Skeletal muscle tissue (tissue), 4 donors: ENCODE data around the gene PTPRT. TPM values are rescaled to one million over a fixed set of nuclear protein-coding genes. Genes with fewer than 3 reads are reported as not detected.

ENCODE experiments used
- H3K27ac ChIP-seq: one replicate; pipeline ENCODE4 v1.7.0; 2013; ENCODE audit warnings: mild to moderate bottlenecking, low read depth, low read length, inconsistent platforms
- H3K27me3 ChIP-seq, 3 donors: one replicate each; pipeline ENCODE4 v1.7.0; 2013; ENCODE audit warnings: low read length in 3 of 3; ENCODE audit not compliant: control insufficient read depth in 3 of 3, insufficient read depth in 3 of 3
- H3K36me3 ChIP-seq, 3 donors: one replicate each; pipeline ENCODE4 v1.7.0; 2013; ENCODE audit warnings: low read length in 3 of 3; ENCODE audit not compliant: control insufficient read depth in 3 of 3, insufficient read depth in 3 of 3
- H3K4me1 ChIP-seq, 3 donors: one replicate each; pipeline ENCODE4 v1.7.0; 2013; ENCODE audit warnings: low read length in 3 of 3, mild to moderate bottlenecking in 3 of 3; ENCODE audit not compliant: control insufficient read depth in 3 of 3, insufficient read depth in 3 of 3
- H3K4me3 ChIP-seq, 3 donors: one replicate each; pipeline ENCODE4 v1.7.0; 2013; ENCODE audit warnings: low read length in 3 of 3
- H3K9ac ChIP-seq, 3 donors: one replicate each; pipeline ENCODE4 v1.7.0; 2013; ENCODE audit warnings: low read length in 3 of 3, mild to moderate bottlenecking in 3 of 3, moderate library complexity in 2 of 3, low read depth in 1 of 3
- H3K9me3 ChIP-seq, 3 donors: one replicate each; pipeline ENCODE4 v1.7.0; 2013; ENCODE audit warnings: low read length in 3 of 3; ENCODE audit not compliant: control insufficient read depth in 3 of 3
- total RNA-seq: library from RNA; depleted of rRNA; stranded (reverse); fragments of >200 nt; gene quantifications from one replicate; pipeline ENCODE4 v1.2.3, GENCODE V29; 2014
- donor health status: Osteomylitis.

The PTPRT gene
- total RNA-seq, 1 donor from 2014 or later, result 1.0 TPM

DNA sequence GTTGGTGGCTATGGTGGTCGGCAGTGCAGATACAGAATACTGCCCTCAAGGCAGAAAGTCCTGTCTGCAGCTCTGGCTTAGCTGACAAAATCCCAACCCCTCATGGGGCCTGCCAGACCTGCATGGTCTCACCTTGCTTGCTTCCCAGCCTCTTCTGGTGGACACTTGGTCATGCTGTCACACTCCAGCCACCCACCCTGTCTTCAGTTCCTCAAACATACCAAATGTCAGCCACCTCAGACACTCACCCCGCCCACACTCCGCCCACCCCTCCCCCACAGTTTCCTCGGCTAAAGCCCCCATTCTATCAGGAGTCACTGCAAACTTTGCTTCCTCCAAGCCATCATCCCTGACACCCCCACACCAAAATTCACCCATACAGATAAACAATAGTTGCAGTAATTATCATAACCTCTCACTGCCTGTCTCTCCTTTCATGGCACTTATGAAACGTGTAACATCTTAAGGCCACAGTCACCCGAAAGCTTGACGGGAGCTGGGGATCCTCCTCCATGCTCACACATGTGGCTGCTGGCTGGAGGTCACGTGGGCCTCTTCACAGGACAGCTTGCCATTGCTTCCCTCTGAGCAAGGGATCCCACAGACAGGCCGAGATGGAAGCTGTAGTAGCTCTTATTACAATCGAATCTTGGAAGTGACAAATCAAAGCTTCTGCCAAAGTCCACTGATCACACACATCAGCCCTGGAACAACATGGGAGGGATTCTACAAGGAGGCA lies 202.2 kb downstream of the PTPRT start:
- Histone ChIP-seq H3K27ac (no peak overlapping the region), H3K4me3 (no peak overlapping the region), H3K9me3 (peaks cover 0 to 4% (median 0%) of the 10 kb centered on the region in 3 donors), H3K27me3 (no peaks in the 10 kb centered on the region), H3K36me3 (no peaks in the 10 kb centered on the region), H3K4me1 (no peaks in the 10 kb centered on the region), H3K9ac (no peak overlapping the region)

DNA sequence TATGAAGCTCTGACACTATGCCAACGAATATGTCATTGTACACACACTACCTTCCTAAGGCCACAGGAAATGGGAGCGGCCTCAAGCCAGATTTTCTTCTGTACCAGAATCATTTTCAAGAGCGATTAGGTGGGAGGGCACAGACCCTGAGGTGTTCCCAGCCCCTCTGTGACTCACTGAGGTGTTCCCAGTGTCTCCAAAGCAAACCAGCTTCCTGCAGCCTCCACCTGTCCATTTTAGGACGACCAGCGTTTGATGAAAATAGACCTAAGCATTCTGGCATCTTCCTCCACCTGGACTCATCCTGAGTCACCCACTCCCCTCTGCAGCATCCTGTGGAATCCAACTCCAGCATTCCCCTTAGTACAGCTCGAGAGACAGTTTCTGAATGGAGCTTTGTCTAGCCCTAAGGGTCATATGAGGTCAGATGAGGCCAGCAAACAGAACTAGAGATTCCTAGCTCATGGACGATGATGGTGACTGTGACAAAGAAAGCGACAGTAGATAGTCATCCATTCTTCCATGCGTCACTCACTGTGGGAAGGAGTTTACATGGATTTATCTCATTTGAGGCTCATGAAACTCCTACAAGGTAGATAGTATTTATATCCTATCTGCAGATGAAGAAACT lies 203.4 kb downstream of the PTPRT start:
- Histone ChIP-seq H3K27me3 (no peaks in the 10 kb centered on the region), H3K36me3 (no peaks in the 10 kb centered on the region), H3K4me3 (no peak overlapping the region), H3K9ac (no peak overlapping the region), H3K9me3 (peaks cover 0 to 3% (median 0%) of the 10 kb centered on the region in 3 donors), H3K4me1 (no peaks in the 10 kb centered on the region), H3K27ac (no peak overlapping the region)

DNA sequence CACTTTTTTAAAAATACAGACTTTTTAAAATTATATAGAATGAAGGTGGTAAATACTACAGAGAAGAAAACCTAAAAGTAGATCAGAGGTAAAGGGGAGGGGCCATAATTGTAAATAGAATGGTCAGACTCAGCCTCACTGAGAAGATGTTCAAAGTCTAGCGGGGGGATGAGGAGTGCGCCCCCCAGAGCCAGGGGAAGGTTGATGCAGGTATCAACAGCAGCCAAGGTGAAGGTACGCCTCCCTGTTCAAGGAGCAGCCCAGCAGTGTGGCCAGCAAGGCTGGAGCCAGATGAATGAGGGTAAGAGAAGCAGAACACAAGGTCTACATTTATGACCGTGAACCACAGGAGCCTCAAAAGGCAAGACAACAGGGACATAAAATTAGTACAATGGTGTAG lies 204.1 kb downstream of the PTPRT start:
- Histone ChIP-seq H3K27ac (no peak overlapping the region), H3K27me3 (no peaks in the 10 kb centered on the region), H3K36me3 (no peaks in the 10 kb centered on the region), H3K9me3 (peaks cover 0 to 3% (median 0%) of the 10 kb centered on the region in 3 donors), H3K4me3 (no peak overlapping the region), H3K9ac (no peak overlapping the region), H3K4me1 (no peaks in the 10 kb centered on the region)

DNA sequence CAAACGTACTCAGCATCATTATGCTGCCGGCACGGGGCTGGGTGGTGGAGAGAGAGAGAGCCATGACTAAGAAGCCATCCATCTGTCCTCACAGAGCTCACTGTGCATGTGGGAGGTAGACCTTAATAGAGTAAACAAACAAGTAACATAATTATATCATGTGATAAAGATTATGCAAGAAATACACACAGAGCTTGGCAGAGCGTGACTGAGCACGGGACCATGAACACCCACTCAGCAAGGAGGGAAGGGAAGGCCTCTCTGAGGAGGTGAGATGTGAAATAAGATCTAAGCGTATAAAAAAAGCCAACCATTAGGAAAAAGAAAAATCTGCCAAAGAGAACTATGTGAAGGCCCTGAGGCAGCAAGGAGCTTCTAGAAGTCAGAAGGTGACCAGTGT lies 207.5 kb downstream of the PTPRT start:
- H3K4me1 ChIP-seq, result no peaks in the 10 kb centered on the region
- no peaks in the 10 kb centered on the region for H3K36me3 ChIP-seq
- no peaks in the 10 kb centered on the region for H3K9me3 ChIP-seq
- H3K4me3 ChIP-seq, result no peak overlapping the region
- H3K27ac ChIP-seq, result no peak overlapping the region
- no peak overlapping the region for H3K9ac ChIP-seq
- H3K27me3 ChIP-seq, result no peaks in the 10 kb centered on the region

GRCh38 chr20:42981253-42981652 lies 208.5 kb downstream of the PTPRT start:
- Histone ChIP-seq H3K36me3 (no peaks in the 10 kb centered on the region), H3K9ac (no peak overlapping the region), H3K4me3 (no peak overlapping the region)

GRCh38 chr20:42979720-42980119 lies 210.0 kb downstream of the PTPRT start:
- Histone ChIP-seq H3K36me3 (no peaks in the 10 kb centered on the region), H3K9me3 (no peaks in the 10 kb centered on the region), H3K4me3 (no peak overlapping the region), H3K4me1 (no peaks in the 10 kb centered on the region), H3K27ac (no peak overlapping the region), H3K9ac (no peak overlapping the region), H3K27me3 (no peaks in the 10 kb centered on the region)

More at GRCh38 chr20:42981253-42981652, 208.5 kb downstream of the PTPRT start:
- Histone ChIP-seq H3K27ac (no peak overlapping the region), H3K9me3 (no peaks in the 10 kb centered on the region), H3K27me3 (no peaks in the 10 kb centered on the region), H3K4me1 (no peaks in the 10 kb centered on the region)

- H3K9me3 ChIP-seq, result no peaks in the 10 kb centered on the region
- H3K4me3 ChIP-seq, result no peak overlapping the region
- no peak overlapping the region for H3K9ac ChIP-seq
- H3K36me3 ChIP-seq, result no peaks in the 10 kb centered on the region
- no peaks in the 10 kb centered on the region for H3K4me1 ChIP-seq
- H3K27ac ChIP-seq, result no peak overlapping the region
- H3K27me3 ChIP-seq, result no peaks in the 10 kb centered on the region
Observed at GRCh38 chr20:42978184-42978974, 211.3 kb downstream of the PTPRT start.

- H3K4me1 ChIP-seq, result no peaks in the 10 kb centered on the region
Observed at GRCh38 chr20:42975974-42976373, 213.7 kb downstream of the PTPRT start.

DNA sequence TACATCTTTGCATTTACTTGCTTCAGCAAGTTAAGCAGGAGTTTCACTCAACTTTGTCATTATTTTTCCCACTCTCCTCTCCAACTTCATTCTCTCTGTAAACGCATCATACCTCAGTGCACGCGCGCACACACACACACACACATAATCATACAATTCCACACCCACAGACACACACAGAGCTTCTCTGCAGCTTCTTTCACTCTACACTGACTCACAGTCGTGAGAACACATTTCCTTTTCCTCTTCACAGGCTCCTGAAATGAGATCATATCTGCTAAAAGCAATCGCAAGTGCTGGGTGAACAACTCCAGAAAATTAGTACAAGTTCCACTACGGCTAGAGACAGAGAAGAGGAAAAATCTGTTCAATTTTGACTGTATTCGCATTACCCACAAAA lies 215.4 kb downstream of the PTPRT start:
- Histone ChIP-seq H3K4me3 (no peak overlapping the region), H3K27ac (no peak overlapping the region), H3K4me1 (no peaks in the 10 kb centered on the region), H3K36me3 (no peaks in the 10 kb centered on the region), H3K9ac (no peak overlapping the region), H3K9me3 (peaks cover 0 to 2% (median 0%) of the 10 kb centered on the region in 3 donors), H3K27me3 (no peaks in the 10 kb centered on the region)

More at GRCh38 chr20:42975974-42976373, 213.7 kb downstream of the PTPRT start:
- Histone ChIP-seq H3K9ac (no peak overlapping the region), H3K27me3 (no peaks in the 10 kb centered on the region), H3K36me3 (no peaks in the 10 kb centered on the region), H3K9me3 (no peaks in the 10 kb centered on the region), H3K27ac (no peak overlapping the region), H3K4me3 (no peak overlapping the region)

- no peaks in the 10 kb centered on the region for H3K27me3 ChIP-seq
- no peaks in the 10 kb centered on the region for H3K36me3 ChIP-seq
Observed at GRCh38 chr20:42972591-42972990, 217.1 kb downstream of the PTPRT start.

More at GRCh38 chr20:42972591-42972990, 217.1 kb downstream of the PTPRT start:
- Histone ChIP-seq H3K9ac (no peak overlapping the region), H3K4me1 (no peaks in the 10 kb centered on the region), H3K9me3 (peaks cover 0 to 5% (median 2%) of the 10 kb centered on the region in 3 donors), H3K27ac (no peak overlapping the region), H3K4me3 (no peak overlapping the region)
